ENCODE data around the gene MPDU1.
A peak's percentile ranks its signal among the peaks of the same experiment; 100 is the strongest.

Gene MPDU1

GRCh38 chr17:7583253-7584109, at the start of gene MPDU1:
Gene MPDU1 (plus strand): TSS chr17:7583852. CDS start chr17:7583863, 11 bp downstream.
- DNase-seq = peak; percentile 82

- no peak for DNase-seq
Measured at GRCh38 chr17:7538050-7538449, 45.6 kb upstream of the MPDU1 start.

- DNase-seq = no peak
Measured at GRCh38 chr17:7538891-7539545, 44.6 kb upstream of the MPDU1 start.

- no peak for DNase-seq
Measured at GRCh38 chr17:7541074-7541621, 42.5 kb upstream of the MPDU1 start.

- no peak for DNase-seq
Measured at GRCh38 chr17:7544911-7545310, 38.7 kb upstream of the MPDU1 start.

- DNase-seq = no peak
Measured at GRCh38 chr17:7548585-7549400, 34.9 kb upstream of the MPDU1 start, which contains the start of gene TNFSF12. Gene TNFSF12 (plus strand): TSS chr17:7549058. CDS start chr17:7549154, 96 bp downstream.

- DNase-seq = no peak
Measured at GRCh38 chr17:7549401-7550055, 34.1 kb upstream of the MPDU1 start.

GRCh38 chr17:7550344-7550743, 33.3 kb upstream of the MPDU1 start:
- DNase-seq = no peak

- no peak for DNase-seq
Measured at GRCh38 chr17:7551396-7551795, 32.3 kb upstream of the MPDU1 start.

- DNase-seq = no peak
Measured at GRCh38 chr17:7552621-7553051, 31.0 kb upstream of the MPDU1 start.

GRCh38 chr17:7553356-7553755, 30.3 kb upstream of the MPDU1 start:
- DNase-seq = no peak

GRCh38 chr17:7555320-7555948, 28.2 kb upstream of the MPDU1 start:
- DNase-seq = no peak

GRCh38 chr17:7556627-7557026, 27.0 kb upstream of the MPDU1 start:
- DNase-seq = no peak

GRCh38 chr17:7557147-7557764, 26.4 kb upstream of the MPDU1 start:
- no peak for DNase-seq

GRCh38 chr17:7557775-7558543, 25.7 kb upstream of the MPDU1 start:
- DNase-seq = no peak

- DNase-seq = no peak
Measured at GRCh38 chr17:7558544-7559319, 24.9 kb upstream of the MPDU1 start, which contains the start of gene TNFSF13. Gene TNFSF13 (plus strand): TSS chr17:7558750. CDS start chr17:7559040, 290 bp downstream.

GRCh38 chr17:7559320-7560171, 24.1 kb upstream of the MPDU1 start:
- no peak for DNase-seq

- no peak for DNase-seq
Measured at GRCh38 chr17:7560172-7561027, 23.3 kb upstream of the MPDU1 start.

All from NCI-H526 treated with DMSO at 0.1 percent for 48 hours (cell line).